ENCODE data around the gene OR10H1. TPM values are rescaled to one million over a fixed set of nuclear protein-coding genes. Genes with fewer than 3 reads are reported as not detected.
A peak's percentile ranks its signal among the peaks of the same experiment; 100 is the strongest.
"Not testable (repeated sequence)": the region's sequence is repeated elsewhere in the genome, so short reads cannot be mapped to it uniquely, and the experiment has no call there.

OR10H1 gene
- polyA plus RNA-seq, 3 donors from 2014 or later: not detected

GRCh38 chr19:15837221-15837731, 21.8 kb upstream of the OR10H1 start:
- Mint-ChIP-seq H3K4me1 (peaks cover 23 to 42% of the 10 kb centered on the region in 2 donors), H3K9me3 (no peaks in the 10 kb centered on the region), H3K4me3 (peak overlapping the region; percentile 92 to 97 (median 93)), H3K36me3 (no peaks in the 10 kb centered on the region), H3K27ac (peak overlapping the region; percentile 89 to 100 (median 96)), H3K27me3 (ENCODE audit: low read depth in 3 of 3) (peaks cover 7 to 11% (median 10%) of the 10 kb centered on the region in 3 donors)
- no peak for DNase-seq

GRCh38 chr19:15836330-15837220, 21.1 kb upstream of the OR10H1 start:
- Mint-ChIP-seq H3K27me3 (ENCODE audit: low read depth in 3 of 3) (peaks cover 7 to 11% (median 10%) of the 10 kb centered on the region in 3 donors), H3K27ac (peak overlapping the region; percentile 93 to 100 (median 98)), H3K9me3 (no peaks in the 10 kb centered on the region), H3K4me3 (peak overlapping the region; percentile 92 to 98 (median 96)), H3K4me1 (peaks cover 16 to 36% of the 10 kb centered on the region in 2 donors), H3K36me3 (no peaks in the 10 kb centered on the region)
- peak; percentile 96 to 97 (median 96) for DNase-seq

- H3K4me1 Mint-ChIP-seq: peaks cover 16 to 36% of the 10 kb centered on the region in 2 donors
These were observed 20.3 kb upstream of the OR10H1 start for GRCh38 chr19:15835565-15836329.

GRCh38 chr19:15834232-15834631, 18.8 kb upstream of the OR10H1 start:
- Mint-ChIP-seq H3K4me1 (peaks cover 17 to 36% of the 10 kb centered on the region in 2 donors), H3K27me3 (ENCODE audit: low read depth in 3 of 3) (peaks cover 8 to 15% (median 14%) of the 10 kb centered on the region in 3 donors)
- DNase-seq, H3K9me3 Mint-ChIP-seq, H3K4me3 Mint-ChIP-seq, H3K27ac Mint-ChIP-seq, H3K36me3 Mint-ChIP-seq: not testable (repeated sequence)

More at GRCh38 chr19:15835565-15836329, 20.3 kb upstream of the OR10H1 start:
- Mint-ChIP-seq H3K4me3 (peak overlapping the region; percentile 92 to 98 (median 96)), H3K27me3 (ENCODE audit: low read depth in 3 of 3) (peaks cover 7 to 11% (median 10%) of the 10 kb centered on the region in 3 donors), H3K27ac (peak overlapping the region; percentile 92 to 100 (median 98))
- H3K9me3 Mint-ChIP-seq, H3K36me3 Mint-ChIP-seq: not testable (repeated sequence)
- DNase-seq: peak; percentile 55 to 71 (median 66)

- no peak for DNase-seq
- H3K4me1 Mint-ChIP-seq: peaks cover 13 to 16% of the 10 kb centered on the region in 2 donors
- H3K36me3 Mint-ChIP-seq: no peaks in the 10 kb centered on the region
- no peaks in the 10 kb centered on the region for H3K9me3 Mint-ChIP-seq
- H3K27ac Mint-ChIP-seq: no peak overlapping the region
- H3K4me3 Mint-ChIP-seq: no peak overlapping the region
- H3K27me3 Mint-ChIP-seq (ENCODE audit: low read depth in 3 of 3): peaks cover 6 to 13% (median 10%) of the 10 kb centered on the region in 3 donors
These were observed 16.2 kb upstream of the OR10H1 start for GRCh38 chr19:15831626-15832025.

GRCh38 chr19:15829786-15830185, 14.3 kb upstream of the OR10H1 start:
- Mint-ChIP-seq H3K9me3 (no peaks in the 10 kb centered on the region), H3K36me3 (no peaks in the 10 kb centered on the region), H3K27me3 (ENCODE audit: low read depth in 3 of 3) (peaks cover 4 to 8% (median 4%) of the 10 kb centered on the region in 3 donors), H3K4me1 (peaks cover under 1 to 5% of the 10 kb centered on the region in 2 donors), H3K27ac (no peak overlapping the region), H3K4me3 (no peak overlapping the region)
- DNase-seq: no peak

- Mint-ChIP-seq H3K4me1 (peaks cover 0 to 5% of the 10 kb centered on the region in 2 donors), H3K27ac (no peak overlapping the region), H3K27me3 (ENCODE audit: low read depth in 3 of 3) (peaks cover 4 to 8% (median 4%) of the 10 kb centered on the region in 3 donors), H3K9me3 (no peaks in the 10 kb centered on the region), H3K36me3 (no peaks in the 10 kb centered on the region), H3K4me3 (no peak overlapping the region)
- DNase-seq: no peak
These were observed 13.8 kb upstream of the OR10H1 start for GRCh38 chr19:15829306-15829698.

- H3K9me3 Mint-ChIP-seq; H3K4me1 Mint-ChIP-seq; DNase-seq; H3K4me3 Mint-ChIP-seq; H3K27me3 Mint-ChIP-seq (ENCODE audit: low read depth in 3 of 3); H3K27ac Mint-ChIP-seq; H3K36me3 Mint-ChIP-seq: not testable (repeated sequence)
These were observed 13.3 kb upstream of the OR10H1 start for GRCh38 chr19:15828611-15829305.

- Mint-ChIP-seq H3K4me3 (no peak overlapping the region), H3K4me1 (peaks cover 0 to 5% of the 10 kb centered on the region in 2 donors), H3K27ac (no peak overlapping the region), H3K36me3 (no peaks in the 10 kb centered on the region), H3K27me3 (ENCODE audit: low read depth in 3 of 3) (peaks cover 5 to 8% (median 6%) of the 10 kb centered on the region in 3 donors), H3K9me3 (no peaks in the 10 kb centered on the region)
- DNase-seq: no peak
These were observed 12.7 kb upstream of the OR10H1 start for GRCh38 chr19:15828121-15828610.

- H3K9me3 Mint-ChIP-seq: no peaks in the 10 kb centered on the region
- no peaks in the 10 kb centered on the region for H3K36me3 Mint-ChIP-seq
- DNase-seq: no peak
- no peak overlapping the region for H3K4me3 Mint-ChIP-seq
- H3K27ac Mint-ChIP-seq: no peak overlapping the region
- peaks cover 0 to 8% of the 10 kb centered on the region in 2 donors for H3K4me1 Mint-ChIP-seq
- H3K27me3 Mint-ChIP-seq (ENCODE audit: low read depth in 3 of 3): peaks cover 5 to 9% (median 6%) of the 10 kb centered on the region in 3 donors
These were observed 10.3 kb upstream of the OR10H1 start for GRCh38 chr19:15825753-15826152.

- Mint-ChIP-seq H3K27me3 (ENCODE audit: low read depth in 3 of 3) (peaks cover 1 to 5% (median 2%) of the 10 kb centered on the region in 3 donors), H3K36me3 (no peaks in the 10 kb centered on the region), H3K9me3 (no peaks in the 10 kb centered on the region), H3K4me1 (peaks cover 0 to 6% of the 10 kb centered on the region in 2 donors), H3K27ac (peak overlapping the region in 5 of 6 donors; percentile 20 to 84 (median 49)), H3K4me3 (peak overlapping the region; percentile 9 to 65 (median 17))
- peak; percentile 34 to 66 (median 47) for DNase-seq
These were observed 5.2 kb upstream of the OR10H1 start for GRCh38 chr19:15820646-15821045.

- H3K4me3 Mint-ChIP-seq: no peak overlapping the region
- H3K36me3 Mint-ChIP-seq: no peaks in the 10 kb centered on the region
- peak overlapping the region in 2 of 6 donors; percentile 54 to 55 for H3K27ac Mint-ChIP-seq
- H3K4me1 Mint-ChIP-seq: peaks cover 6 to 7% of the 10 kb centered on the region in 2 donors
- peaks cover 0 to 4% (median 2%) of the 10 kb centered on the region in 3 donors for H3K27me3 Mint-ChIP-seq (ENCODE audit: low read depth in 3 of 3)
- H3K9me3 Mint-ChIP-seq: peaks cover 0 to 1% (median 0%) of the 10 kb centered on the region in 6 donors
- DNase-seq: no peak
These were observed 1.5 kb downstream of the OR10H1 start for GRCh38 chr19:15813916-15814315.
